Hindlimb muscle (tissue), 1 donor: ENCODE results near the gene PHF13. TPM values are rescaled to one million over a fixed set of nuclear protein-coding genes. Genes with fewer than 3 reads are reported as not detected.
A peak's percentile ranks its signal among the peaks of the same experiment; 100 is the strongest.
"Not testable (repeated sequence)": the region's sequence is repeated elsewhere in the genome, so short reads cannot be mapped to it uniquely, and the experiment has no call there.

Experiments
- DNase-seq: peaks from one replicate; pipeline ENCODE4 v3.0.0-alpha.2; 2013
- polyA plus RNA-seq: library from polyadenylated mRNA; unstranded; fragments of 120-200 nt; gene quantifications from one replicate; pipeline ENCODE4 v1.2.1, GENCODE V29; 2013; ENCODE audit not compliant: insufficient read length

The PHF13 gene
- polyA plus RNA-seq, 1 donor, result 21.9 TPM

GRCh38 chr1:6631058-6631457, 17.5 kb downstream of the PHF13 start:
- no peak for DNase-seq

GRCh38 chr1:6632588-6633514, 19.3 kb downstream of the PHF13 start:
- no peak for DNase-seq

GRCh38 chr1:6634371-6635052, 21.0 kb downstream of the PHF13 start:
- peak; percentile 37 for DNase-seq

- no peak for DNase-seq
Measured at GRCh38 chr1:6635161-6635909, 21.8 kb downstream of the PHF13 start.

- no peak for DNase-seq
Measured at GRCh38 chr1:6635910-6636760, 22.6 kb downstream of the PHF13 start.

GRCh38 chr1:6636778-6637177, 23.2 kb downstream of the PHF13 start:
- DNase-seq, result not testable (repeated sequence)

GRCh38 chr1:6637770-6638169, 24.2 kb downstream of the PHF13 start:
- DNase-seq, result no peak

GRCh38 chr1:6638226-6638625, 24.7 kb downstream of the PHF13 start:
- DNase-seq, result peak; percentile 82

- DNase-seq, result not testable (repeated sequence)
Measured at GRCh38 chr1:6640867-6641266, 27.3 kb downstream of the PHF13 start.

- no peak for DNase-seq
Measured at GRCh38 chr1:6645018-6645417, 31.5 kb downstream of the PHF13 start.

GRCh38 chr1:6646499-6647148, 33.1 kb downstream of the PHF13 start:
- DNase-seq, result peak; percentile 34

GRCh38 chr1:6648556-6648955, 35.0 kb downstream of the PHF13 start:
- DNase-seq, result no peak

GRCh38 chr1:6651909-6652308, 38.4 kb downstream of the PHF13 start:
- DNase-seq, result no peak

- no peak for DNase-seq
Measured at GRCh38 chr1:6652986-6653385, 39.5 kb downstream of the PHF13 start.

GRCh38 chr1:6653436-6654290, 40.1 kb downstream of the PHF13 start:
- DNase-seq, result no peak

- no peak for DNase-seq
Measured at GRCh38 chr1:6657138-6657537, 43.6 kb downstream of the PHF13 start.

- DNase-seq, result no peak
Measured at GRCh38 chr1:6658359-6659060, 45.0 kb downstream of the PHF13 start.

GRCh38 chr1:6660415-6661049, 47.0 kb downstream of the PHF13 start:
- no peak for DNase-seq

GRCh38 chr1:6662468-6662867, 48.9 kb downstream of the PHF13 start:
- not testable (repeated sequence) for DNase-seq
